ENCODE results near the gene SUGCT.

- TF ChIP-seq TAF1 (IDR thresholded peaks at IDR 0.05; ENCODE audit: low read depth, low read length) = no peak
- TF ChIP-seq POLR2A (IDR thresholded peaks at IDR 0.05; ENCODE audit: low read depth, low read length) = no peak
- no peak for TF ChIP-seq PAX5 (IDR thresholded peaks at IDR 0.05; ENCODE audit: insufficient read depth, low read length, severe bottlenecking)
Observed at GRCh38 chr7:40786909-40787308, 652.1 kb downstream of the SUGCT start.
